Thyroid gland (tissue), 4 donors: ENCODE data around the gene UNC50. TPM values are rescaled to one million over a fixed set of nuclear protein-coding genes. Genes with fewer than 3 reads are reported as not detected.

ENCODE experiments used
- DNase-seq, 2 donors: peaks; one replicate each; pipeline ENCODE4 v3.0.0-alpha.2; 2019
- H3K27ac ChIP-seq, 3 donors: fragments of 200-600 bp; sonication (generic); 1 replicate in 2 of 3; 2 replicates in 1 of 3; pipeline ENCODE4 v1.5.1; 2016 to 2019; ENCODE audit warnings: mild to moderate bottlenecking in 1 of 3, moderate library complexity in 1 of 3
- H3K27me3 ChIP-seq: fragments of 200-600 bp; sonication (generic); one replicate; pipeline ENCODE4 v1.5.1; 2019
- H3K36me3 ChIP-seq, 2 donors: fragments of 200-600 bp; sonication (generic); one replicate each; pipeline ENCODE4 v1.5.1; 2016 to 2019
- H3K4me1 ChIP-seq, 2 donors: fragments of 200-600 bp; sonication (generic); one replicate each; pipeline ENCODE4 v1.5.1; 2017 to 2019
- H3K4me3 ChIP-seq, 3 donors: fragments of 200-600 bp; sonication (generic); replicated peaks in 1 of 3; 1 replicate in 2 of 3; 2 replicates in 1 of 3; pipeline ENCODE4 v1.5.1; 2016; ENCODE audit warnings: mild to moderate bottlenecking in 1 of 3
- H3K9me3 ChIP-seq: fragments of 200-600 bp; sonication (generic); one replicate; pipeline ENCODE4 v1.5.1; 2017
- CTCF ChIP-seq, 6 experiments: fragments of 200-600 bp in 3 of 6; fragments of 450-650 bp in 3 of 6; sonication (generic) in 3 of 6; IDR thresholded peaks; one replicate each; pipeline ENCODE4 v1.5.1; 2016 to 2019; ENCODE audit warnings: antibody characterized with exemption in 6 of 6, mild to moderate bottlenecking in 2 of 6, inconsistent platforms in 1 of 6, moderate library complexity in 1 of 6
- POLR2A ChIP-seq, 2 donors: fragments of 450-650 bp; IDR thresholded peaks; one replicate each; pipeline ENCODE4 v1.6.1; 2017; ENCODE audit warnings: antibody characterized with exemption in 2 of 2, mild to moderate bottlenecking in 2 of 2, moderate library complexity in 1 of 2
- WGBS, 2 donors: methylation state at CpG; one replicate each; pipeline ENCODE4 v1.1.5; 2017; 5-methylcytosine and 5-hydroxymethylcytosine counted together
- intact Hi-C: fragments of 100-400 bp; cut with DNase I; formaldehyde crosslinking; loops from one replicate; pipeline ENCODE4 v1.15.1; 2023
- total RNA-seq, 4 donors: library from RNA; depleted of rRNA; stranded (reverse); fragments of >200 nt; gene quantifications; one replicate each; pipeline ENCODE4 v1.2.3, GENCODE V29; 2016

The UNC50 gene
- total RNA-seq, 4 donors from 2014 or later, result 75.3 to 86.1 (median 81.9) TPM

DNA sequence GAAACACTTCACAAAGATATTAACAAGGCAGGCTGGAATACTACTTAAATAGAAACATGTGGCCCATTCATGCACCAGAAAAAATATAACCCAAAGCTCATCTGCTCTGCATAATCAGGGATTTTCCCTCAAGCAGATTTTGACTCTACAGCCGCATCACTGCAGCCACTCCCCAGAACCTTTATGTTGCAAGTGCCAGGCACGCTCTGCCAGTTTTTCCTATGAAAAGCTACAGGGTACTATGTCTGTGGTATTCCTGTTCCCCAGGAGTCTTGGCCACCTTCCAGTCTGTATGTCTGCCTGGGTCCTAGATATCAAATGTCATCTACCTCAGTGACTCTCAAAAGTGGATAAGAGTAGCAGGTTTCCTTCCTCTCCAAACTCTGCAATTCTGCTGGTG is 3.8 kb upstream of the UNC50 start:
- TF ChIP-seq POLR2A (IDR thresholded peaks at IDR 0.05), result no peak
- TF ChIP-seq CTCF (IDR thresholded peaks at IDR 0.05), result no peak
- no peaks in the 10 kb centered on the region for H3K9me3 ChIP-seq
- DNase-seq, result no peak
- H3K36me3 ChIP-seq, result peaks cover 18% of the 10 kb centered on the region in 2 donors
- H3K27ac ChIP-seq, result no peak overlapping the region
- H3K4me3 ChIP-seq, result no peak overlapping the region
- peaks cover 15 to 23% of the 10 kb centered on the region in 2 donors for H3K4me1 ChIP-seq
- whole genome bisulfite sequencing, 2 donors, result 80 to 81% methylated on average over 2 of the region's 2 CpGs
- intact Hi-C loops, result loop anchor here (10.0 kb wide), 1 partner anchor 160 kb away; the partner anchor contains the start of gene INPP4A
- no peaks in the 10 kb centered on the region for H3K27me3 ChIP-seq

GRCh38 chr2:98605076-98605475 is 3.3 kb upstream of the UNC50 start:
- H3K27ac ChIP-seq, result no peak overlapping the region
- no peaks in the 10 kb centered on the region for H3K27me3 ChIP-seq
- H3K4me3 ChIP-seq, result no peak overlapping the region
- TF ChIP-seq CTCF (IDR thresholded peaks at IDR 0.05), result no peak
- TF ChIP-seq POLR2A (IDR thresholded peaks at IDR 0.05), result no peak
- intact Hi-C loops, result loop anchor here (10.0 kb wide), 1 partner anchor 160 kb away; the partner anchor contains the start of gene INPP4A
- DNase-seq, result no peak
- peaks cover 20 to 28% of the 10 kb centered on the region in 2 donors for H3K4me1 ChIP-seq
- peaks cover 12 to 13% of the 10 kb centered on the region in 2 donors for H3K36me3 ChIP-seq
- H3K9me3 ChIP-seq, result no peaks in the 10 kb centered on the region
- WGBS, 2 donors, result 83 to 85% methylated on average over 3 of the region's 3 CpGs

DNA sequence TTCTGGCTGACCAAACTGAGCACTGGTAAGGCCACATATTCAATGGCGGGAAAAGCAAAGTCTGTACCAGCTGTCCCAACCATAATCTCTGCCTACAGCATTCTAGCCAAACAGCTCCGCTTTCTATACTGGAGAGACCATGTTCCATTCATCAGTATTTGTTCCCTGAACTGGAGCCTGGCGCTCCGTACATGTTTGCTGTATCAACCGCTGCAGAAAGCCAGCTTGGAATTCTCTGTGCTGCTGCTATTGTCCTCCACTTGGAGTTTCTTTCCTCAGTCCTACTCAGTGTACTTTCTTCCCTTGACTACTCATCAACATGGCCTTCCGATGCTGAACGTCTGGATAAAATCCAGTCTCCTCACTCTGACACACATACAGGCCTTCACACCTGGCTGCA is 2.0 kb upstream of the UNC50 start:
- Histone ChIP-seq H3K4me3 (no peak overlapping the region), H3K4me1 (peaks cover 31 to 36% of the 10 kb centered on the region in 2 donors), H3K9me3 (no peaks in the 10 kb centered on the region), H3K27ac (no peak overlapping the region), H3K27me3 (no peaks in the 10 kb centered on the region), H3K36me3 (peaks cover 6 to 16% of the 10 kb centered on the region in 2 donors)
- DNase-seq, result no peak
- WGBS, 2 donors, result 83 to 91% methylated on average over 7 of the region's 7 CpGs
- no peak for TF ChIP-seq CTCF (IDR thresholded peaks at IDR 0.05)
- TF ChIP-seq POLR2A (IDR thresholded peaks at IDR 0.05), result no peak
- intact Hi-C loops, result loop anchor here (10.0 kb wide), 1 partner anchor 162 kb away; the partner anchor contains the start of gene INPP4A

DNA sequence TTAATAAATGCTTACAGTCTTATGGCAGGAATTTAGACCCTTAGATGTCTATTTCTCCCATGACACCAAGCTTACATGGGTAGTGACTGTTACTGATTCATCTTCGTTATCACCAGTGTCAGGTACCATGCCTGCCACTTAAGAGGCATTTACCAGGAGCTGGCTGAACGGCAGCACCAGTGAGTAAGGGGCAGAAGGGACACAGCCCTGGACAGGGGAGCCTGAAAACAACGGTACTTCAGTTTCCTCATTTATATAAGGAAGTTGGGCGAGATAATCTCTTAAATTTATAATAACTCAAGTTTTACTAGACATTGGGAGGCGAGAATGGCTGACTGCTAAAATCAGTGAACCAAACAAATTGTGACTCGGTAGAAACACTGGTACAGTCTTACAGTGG is 1.3 kb upstream of the UNC50 start:
- TF ChIP-seq CTCF (IDR thresholded peaks at IDR 0.05) (no peak), POLR2A (IDR thresholded peaks at IDR 0.05) (no peak)
- intact Hi-C loops, result loop anchor here (10.0 kb wide), 1 partner anchor 162 kb away; the partner anchor contains the start of gene INPP4A
- H3K4me1 ChIP-seq, result peaks cover 31 to 36% of the 10 kb centered on the region in 2 donors
- no peak for DNase-seq
- whole genome bisulfite sequencing, 2 donors, result 61 to 66% methylated on average over 6 of the region's 6 CpGs
- H3K36me3 ChIP-seq, result peaks cover 6 to 18% of the 10 kb centered on the region in 2 donors
- no peak overlapping the region for H3K4me3 ChIP-seq
- peak overlapping the region in 1 of 3 donors; percentile 91 for H3K27ac ChIP-seq
- H3K9me3 ChIP-seq, result no peaks in the 10 kb centered on the region
- no peaks in the 10 kb centered on the region for H3K27me3 ChIP-seq

GRCh38 chr2:98607741-98608115 is 661 bp upstream of the UNC50 start:
- Histone ChIP-seq H3K27me3 (no peaks in the 10 kb centered on the region), H3K36me3 (peaks cover 8 to 19% of the 10 kb centered on the region in 2 donors), H3K4me1 (peaks cover 31 to 36% of the 10 kb centered on the region in 2 donors), H3K27ac (peak overlapping the region in 2 of 3 donors; percentile 91 to 96), H3K9me3 (no peaks in the 10 kb centered on the region), H3K4me3 (peak overlapping the region; percentile 65 to 78 (median 77))
- DNase-seq, result peak in 1 of 2 donors; percentile 12
- 2 to 6% methylated on average over 7 of the region's 7 CpGs for WGBS, 2 donors
- intact Hi-C loops, result loop anchor here (10.0 kb wide), 1 partner anchor 163 kb away; the partner anchor contains the start of gene INPP4A
- TF ChIP-seq POLR2A (IDR thresholded peaks at IDR 0.05), result no peak
- no peak for TF ChIP-seq CTCF (IDR thresholded peaks at IDR 0.05)
